GM18868 (cell line): ENCODE data around the gene ZFP62.
"Not testable (repeated sequence)": the region's sequence is repeated elsewhere in the genome, so short reads cannot be mapped to it uniquely, and the experiment has no call there.

Experiments used
- ATAC-seq: cut with Tn5 transposase; IDR thresholded peaks from one replicate; pipeline ENCODE4 v1.9.1; 2021; ENCODE audit warnings: mild to moderate bottlenecking, moderate library complexity; ENCODE audit not compliant: unreplicated experiment

Gene ZFP62

DNA sequence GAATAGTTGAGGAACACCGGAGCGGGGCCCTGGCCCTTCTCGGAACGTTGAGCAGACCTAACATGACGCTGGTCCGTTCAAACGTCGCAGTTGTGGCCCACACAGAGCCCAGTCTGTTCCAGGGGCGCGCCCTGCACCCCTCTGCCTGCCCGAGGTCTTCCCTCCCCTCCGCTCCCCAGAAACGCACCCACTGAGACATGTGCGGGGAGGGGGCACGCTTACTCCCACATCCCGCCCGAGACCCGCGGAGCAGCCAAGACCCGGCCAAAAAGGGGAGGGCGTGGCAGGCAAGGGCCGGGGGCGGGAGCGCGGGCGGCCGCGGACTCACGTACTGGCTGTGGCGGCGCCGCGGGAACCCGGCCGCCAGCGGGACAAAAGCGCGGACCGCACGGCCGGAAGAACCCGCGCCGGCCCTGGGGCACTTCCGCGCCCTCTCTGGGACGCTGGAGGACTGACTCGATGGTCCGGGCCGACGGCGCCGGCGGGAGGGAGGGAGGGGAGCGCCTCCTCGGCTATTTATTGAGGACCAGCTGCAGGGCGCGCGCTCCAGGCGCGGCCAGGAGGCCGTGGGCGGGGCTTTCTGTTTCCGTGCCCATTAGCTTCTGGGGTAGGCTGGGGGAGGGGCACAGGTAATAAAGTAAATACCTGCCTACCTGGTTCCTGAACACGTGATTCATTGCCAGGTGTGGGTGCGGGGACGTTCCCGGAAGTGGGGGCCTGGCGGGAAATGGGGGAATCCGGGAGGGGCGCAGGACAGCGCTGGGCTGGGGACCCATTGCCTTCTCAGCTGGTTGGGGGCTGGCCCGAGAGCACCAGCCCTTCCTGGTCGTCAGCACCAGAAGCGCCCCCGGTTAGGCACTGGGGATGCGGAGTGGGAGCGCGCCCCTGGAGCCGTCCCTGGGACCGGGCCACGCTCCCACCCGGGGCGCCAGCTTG, at the start of gene ZFP62:
TSS of gene ZFP62 (minus strand) at position 390 of the 936 bp plus-strand sequence. CDS start at position 333, 57 bp downstream.
- peak; percentile 81 for ATAC-seq

DNA sequence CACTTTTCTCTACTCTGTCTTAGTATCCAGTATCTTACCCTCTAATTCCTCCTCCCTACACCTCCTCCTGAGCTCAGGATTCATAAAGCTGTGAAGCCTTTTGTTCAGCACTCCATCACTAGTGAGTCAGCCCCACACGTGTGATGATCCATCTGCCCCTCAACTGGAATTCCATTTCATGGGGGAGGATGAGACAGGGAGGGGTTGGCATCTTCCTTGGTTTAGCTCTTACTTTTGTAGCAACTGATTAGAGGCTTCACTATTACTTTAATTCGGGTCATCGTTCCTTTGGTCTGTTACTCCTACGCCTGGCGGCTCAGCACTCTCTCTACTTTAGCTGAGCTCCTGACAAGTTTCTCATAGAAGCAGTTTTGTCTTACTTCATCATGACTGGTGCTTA, 49.7 kb upstream of the ZFP62 start:
- ATAC-seq = no peak

DNA sequence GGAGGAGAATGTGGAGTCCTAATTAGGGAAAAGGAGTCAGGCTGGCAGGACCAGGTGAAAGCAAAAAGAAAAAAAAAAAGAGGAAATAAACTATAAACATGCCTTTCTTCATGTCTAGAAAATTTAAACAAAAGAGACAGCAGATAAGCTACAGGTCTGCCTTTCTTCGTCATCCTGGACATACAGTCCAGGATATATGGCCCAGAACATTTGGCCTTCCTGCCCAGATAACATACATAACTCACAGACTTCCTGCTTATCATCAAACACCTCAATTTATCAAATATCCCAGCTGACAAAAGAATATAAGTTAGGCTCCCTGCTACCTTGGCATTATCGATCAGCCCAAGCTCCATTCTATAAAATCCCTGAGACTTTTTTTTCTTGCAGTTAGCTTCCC, 49.1 kb upstream of the ZFP62 start:
- no peak for ATAC-seq

DNA sequence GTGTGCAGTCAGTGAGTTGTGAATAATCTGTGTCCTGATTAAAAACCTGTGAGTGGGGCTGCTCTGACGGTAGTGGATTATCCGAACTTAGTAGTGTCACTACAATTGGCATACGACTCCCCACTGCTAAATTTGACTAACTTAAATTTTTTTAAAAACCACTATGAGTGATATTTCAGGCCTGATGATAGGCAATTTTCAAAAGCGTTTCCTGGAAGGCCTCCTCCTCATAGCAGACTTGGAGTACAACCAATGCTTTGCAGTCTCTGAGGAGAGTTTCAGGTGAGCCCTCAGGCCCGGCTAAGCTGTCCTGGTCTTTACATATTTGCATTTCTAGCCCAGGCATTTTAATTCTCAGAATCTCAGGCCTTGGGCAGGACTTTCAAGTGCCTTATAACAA, 48.7 kb upstream of the ZFP62 start:
- ATAC-seq = no peak

DNA sequence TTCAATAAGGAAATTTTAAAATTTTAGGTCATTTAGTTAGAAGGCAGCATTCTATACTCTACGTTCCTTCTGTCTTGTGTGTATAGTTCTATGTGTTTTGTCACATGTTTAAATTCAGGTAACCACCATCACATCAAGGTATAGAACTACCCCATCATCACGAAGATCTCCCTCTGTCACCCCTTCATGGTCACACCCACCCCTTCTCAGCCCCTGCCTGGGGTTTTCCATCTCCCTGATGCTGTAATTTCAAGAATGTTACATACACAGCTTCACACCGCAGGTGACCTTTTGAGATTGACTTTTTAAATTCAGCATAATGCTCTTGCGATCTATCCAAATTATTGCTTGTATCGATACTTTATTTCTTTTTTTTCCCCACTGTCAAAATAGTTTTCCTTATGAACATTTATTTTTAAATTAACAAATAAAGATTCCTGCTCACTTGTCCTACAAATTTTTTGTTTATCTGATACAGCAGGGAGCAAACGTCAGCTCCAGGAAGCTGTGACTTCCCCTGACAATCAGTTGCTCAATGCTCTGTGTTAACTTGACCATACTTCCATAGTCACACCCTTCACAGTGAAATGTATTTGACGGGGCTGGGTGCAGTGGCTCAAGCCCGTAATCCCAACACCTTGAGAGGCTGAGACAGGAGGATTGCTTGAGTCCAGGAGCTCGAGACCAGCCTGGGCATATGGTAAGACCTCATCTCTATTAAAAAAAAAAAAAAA, 48.1 kb upstream of the ZFP62 start:
- ATAC-seq = no peak

DNA sequence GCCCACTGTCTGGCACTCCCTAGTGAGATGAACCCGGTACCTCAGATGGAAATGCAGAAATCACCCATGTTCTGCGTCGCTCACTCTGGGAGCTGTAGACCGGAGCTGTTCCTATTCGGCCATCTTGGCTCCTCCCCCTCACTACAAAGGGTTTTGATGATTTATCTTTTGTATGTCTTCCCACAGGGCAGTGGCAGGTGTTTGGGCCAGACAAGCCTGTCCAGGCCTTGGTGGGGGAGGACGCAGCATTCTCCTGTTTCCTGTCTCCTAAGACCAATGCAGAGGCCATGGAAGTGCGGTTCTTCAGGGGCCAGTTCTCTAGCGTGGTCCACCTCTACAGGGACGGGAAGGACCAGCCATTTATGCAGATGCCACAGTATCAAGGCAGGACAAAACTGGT, 47.3 kb upstream of the ZFP62 start:
- no peak for ATAC-seq

DNA sequence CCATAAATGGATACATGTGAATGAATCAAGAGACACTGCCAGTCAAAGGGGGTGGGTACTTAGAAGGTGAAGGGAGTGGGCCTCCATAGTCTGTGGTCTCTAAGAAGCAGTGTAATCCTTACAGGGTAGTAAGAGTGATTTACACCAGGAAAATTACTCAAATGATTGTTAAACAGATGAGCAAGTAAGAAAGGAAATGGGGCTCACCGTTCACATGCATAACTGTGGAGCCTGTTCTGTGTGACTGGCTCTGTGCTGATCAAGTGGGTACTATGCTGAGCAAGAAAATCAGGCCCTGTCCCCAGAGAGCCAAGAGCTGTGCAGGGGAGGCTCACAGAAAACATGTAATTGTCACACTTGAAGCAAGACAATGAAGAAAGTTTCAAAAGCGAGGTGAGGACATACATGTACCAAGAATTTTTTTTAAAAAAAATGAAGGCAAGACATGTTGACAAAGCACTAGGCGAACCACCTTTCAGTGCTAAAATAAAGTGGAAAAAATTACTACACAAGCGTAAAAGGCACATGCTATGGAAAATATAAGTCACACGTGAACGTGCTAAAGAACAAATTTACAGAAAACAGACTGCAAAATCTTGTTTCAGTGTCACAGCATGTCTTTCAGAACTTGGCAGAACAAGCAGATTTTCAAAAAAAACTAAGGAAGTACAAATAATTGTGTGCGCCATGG, 40.4 kb upstream of the ZFP62 start:
- no peak for ATAC-seq

DNA sequence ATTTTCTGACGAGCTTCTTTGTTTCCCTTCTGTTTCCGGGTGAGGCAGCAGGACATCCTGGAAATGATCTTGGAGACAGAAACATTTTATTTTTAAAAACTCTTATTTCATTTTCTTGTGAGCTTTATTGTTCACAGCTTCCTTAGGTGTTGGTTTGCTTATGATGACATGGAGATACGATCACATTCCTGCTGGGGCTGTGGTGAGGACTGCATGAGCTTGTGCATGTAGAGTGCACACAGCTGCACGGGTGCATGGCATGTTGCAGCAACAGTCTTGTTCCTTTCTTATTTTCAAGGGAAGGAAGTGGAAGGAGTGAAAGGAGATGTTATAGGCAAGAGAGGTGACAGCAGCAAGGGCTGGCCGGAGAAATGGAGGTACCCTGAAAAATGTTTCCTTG, 39.1 kb upstream of the ZFP62 start:
- no peak for ATAC-seq

DNA sequence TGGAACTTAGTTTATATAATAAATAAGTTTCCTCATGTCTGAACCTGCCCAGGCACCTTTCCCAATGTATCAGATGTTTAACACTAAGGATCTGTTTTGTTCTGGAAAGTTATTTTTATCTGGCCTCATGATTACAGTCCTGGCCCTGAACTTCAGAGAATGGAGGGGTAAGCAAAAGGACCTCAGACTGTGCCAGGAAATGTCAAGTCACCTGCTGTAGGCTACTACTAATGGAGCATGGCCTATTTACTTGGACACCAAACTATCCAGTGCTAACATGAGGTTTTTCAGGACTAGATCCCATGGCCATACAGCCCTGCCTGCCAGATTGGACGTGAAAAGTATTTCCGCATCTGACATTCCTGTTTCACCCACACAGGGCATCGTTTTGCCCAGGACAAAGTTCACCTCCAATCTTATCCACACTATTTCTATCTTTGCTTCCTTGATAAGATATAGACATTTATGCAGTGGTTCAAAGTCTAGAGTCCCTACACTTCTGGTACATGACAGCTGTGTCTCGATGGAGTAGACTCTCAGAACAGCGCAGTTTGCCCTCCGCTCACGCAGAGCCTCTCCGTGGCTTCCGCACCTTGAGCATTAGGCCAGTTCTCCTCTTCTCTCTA, 37.7 kb upstream of the ZFP62 start, which contains the start of gene BTNL8:
TSS of gene BTNL8 (plus strand) at position 539 of the 626 bp plus-strand sequence. CDS start 152 bp downstream, outside the sequence.
- ATAC-seq = no peak

DNA sequence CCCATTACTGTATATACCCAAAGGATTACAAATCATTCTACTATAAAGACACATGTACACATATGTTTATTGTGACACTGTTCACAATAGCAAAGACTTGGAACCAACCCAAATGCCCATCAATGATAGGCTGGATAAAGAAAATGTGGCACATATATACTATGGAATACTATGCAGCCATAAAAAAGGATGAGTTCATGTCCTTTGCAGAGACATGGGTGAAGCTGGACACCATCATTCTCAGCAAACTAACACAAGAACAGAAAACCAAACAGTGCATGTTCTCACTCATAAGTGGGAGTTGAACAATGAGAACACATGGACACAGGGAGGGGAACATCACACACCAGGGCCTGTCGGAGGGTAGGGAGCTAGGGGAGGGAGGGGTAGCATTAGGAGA, 34.3 kb upstream of the ZFP62 start:
- not testable (repeated sequence) for ATAC-seq

DNA sequence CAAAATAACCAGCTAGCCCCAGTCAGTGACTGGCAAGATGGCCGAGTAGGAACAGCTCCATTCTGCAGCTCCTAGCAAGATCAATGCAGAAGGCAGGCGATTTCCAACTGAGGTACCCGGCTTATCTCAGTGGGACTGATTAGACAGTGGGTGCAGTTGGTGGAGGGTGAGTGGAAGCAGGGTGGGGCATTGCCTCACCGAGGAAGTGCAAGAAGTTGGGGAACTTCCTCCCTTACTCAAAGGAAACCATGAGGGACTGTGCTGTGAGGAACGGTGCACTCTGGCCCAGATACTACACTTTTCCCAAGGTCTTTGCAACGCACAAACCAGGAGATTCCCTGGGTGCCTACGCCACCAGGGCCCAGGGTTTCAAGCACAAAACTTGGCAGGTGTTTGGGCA, 28.3 kb upstream of the ZFP62 start:
- no peak for ATAC-seq

DNA sequence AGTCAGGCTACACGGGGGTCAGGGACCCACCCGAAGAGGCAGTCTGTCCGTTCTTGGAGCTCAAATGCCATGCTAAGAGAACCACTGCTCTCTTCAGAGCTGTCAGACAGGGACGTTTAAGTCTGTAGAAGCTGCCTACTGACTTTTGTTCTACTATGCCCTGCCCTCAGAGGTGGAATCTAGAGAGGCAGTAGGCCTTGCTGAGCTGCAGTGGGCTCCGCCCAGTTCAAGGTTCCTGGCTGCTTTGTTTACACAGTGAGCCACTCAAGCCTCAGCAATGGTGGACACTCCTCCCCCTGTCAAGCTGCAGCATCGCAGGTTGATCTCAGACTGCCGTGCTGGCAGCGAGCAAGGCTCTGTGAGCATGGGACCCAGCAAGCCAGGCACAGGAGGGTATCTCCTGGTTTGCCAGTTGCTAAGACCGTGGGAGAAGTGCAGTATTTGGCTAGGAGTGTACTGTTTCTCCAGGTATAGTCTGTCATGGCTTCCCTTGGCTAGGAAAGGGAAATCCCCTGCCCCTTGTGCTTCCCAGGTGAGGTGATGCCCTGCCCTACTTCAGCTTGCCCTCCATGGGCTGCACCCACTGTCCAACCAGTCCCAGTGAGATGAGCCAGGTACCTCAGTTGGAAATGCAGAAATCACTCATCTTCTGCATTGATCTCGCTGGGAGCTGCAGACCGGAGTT, 24.9 kb upstream of the ZFP62 start:
- ATAC-seq = not testable (repeated sequence)

DNA sequence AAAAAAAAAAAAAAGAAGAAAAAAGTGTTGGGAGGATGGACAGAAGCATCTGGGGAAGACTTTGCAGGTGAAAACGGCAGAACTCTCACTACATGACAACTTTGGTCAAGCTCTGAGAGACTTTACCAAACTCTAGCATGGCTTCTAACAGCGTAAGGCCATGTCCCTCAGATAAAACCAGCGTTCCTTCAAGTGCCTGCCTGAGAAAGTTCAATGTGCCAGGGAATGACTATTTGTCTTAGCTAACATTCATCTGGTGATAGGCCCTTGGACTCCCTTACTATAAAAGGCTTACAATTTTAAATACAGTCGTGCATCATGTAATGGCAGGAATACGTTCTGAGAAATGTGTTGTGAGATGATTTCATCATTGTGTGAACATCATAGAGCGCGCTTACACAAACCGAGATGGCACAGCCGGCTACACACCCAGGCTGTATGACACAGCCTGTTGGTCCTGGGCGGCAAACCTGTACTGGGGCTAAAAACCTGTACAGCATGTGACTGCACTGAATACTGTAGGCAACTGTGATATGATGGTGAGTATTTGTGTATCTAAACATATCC, 14.9 kb upstream of the ZFP62 start:
- ATAC-seq = no peak

DNA sequence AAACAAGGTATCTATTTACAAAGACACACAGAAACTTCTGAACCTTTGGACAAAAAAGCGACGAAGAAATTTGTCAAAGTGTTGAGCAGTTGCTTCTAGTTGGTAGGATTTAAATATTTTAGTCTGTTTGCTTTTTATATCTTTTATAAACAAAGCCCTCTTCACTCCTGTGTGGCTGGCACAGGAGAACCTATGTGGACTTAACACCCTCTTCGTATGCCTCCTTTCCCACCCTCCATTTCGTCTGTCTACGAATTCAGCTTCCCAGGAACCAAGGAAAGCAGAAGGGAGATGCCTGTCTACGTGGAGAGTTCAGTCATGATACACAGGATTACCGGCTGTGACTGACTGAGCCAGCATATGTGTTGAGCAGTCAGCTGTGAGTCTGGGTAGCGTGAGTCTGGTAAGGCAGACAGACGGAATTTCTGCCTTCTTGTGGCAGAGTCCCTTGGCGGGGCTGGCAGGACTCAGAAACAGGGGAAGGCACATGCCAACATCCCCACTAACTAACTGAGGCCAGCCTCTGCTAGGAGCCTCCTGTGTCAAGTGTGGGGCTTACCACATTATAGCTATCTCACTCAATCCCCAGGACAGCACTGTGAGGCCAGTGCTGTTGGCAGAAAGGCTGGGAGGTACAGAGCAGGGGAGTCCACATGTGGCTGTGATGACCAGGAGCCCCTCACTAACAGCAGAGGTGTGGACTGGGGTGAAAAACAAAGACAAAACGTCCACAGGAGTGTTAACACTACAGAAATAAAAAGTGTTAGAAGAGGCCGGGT, 13.9 kb upstream of the ZFP62 start:
- ATAC-seq = no peak

DNA sequence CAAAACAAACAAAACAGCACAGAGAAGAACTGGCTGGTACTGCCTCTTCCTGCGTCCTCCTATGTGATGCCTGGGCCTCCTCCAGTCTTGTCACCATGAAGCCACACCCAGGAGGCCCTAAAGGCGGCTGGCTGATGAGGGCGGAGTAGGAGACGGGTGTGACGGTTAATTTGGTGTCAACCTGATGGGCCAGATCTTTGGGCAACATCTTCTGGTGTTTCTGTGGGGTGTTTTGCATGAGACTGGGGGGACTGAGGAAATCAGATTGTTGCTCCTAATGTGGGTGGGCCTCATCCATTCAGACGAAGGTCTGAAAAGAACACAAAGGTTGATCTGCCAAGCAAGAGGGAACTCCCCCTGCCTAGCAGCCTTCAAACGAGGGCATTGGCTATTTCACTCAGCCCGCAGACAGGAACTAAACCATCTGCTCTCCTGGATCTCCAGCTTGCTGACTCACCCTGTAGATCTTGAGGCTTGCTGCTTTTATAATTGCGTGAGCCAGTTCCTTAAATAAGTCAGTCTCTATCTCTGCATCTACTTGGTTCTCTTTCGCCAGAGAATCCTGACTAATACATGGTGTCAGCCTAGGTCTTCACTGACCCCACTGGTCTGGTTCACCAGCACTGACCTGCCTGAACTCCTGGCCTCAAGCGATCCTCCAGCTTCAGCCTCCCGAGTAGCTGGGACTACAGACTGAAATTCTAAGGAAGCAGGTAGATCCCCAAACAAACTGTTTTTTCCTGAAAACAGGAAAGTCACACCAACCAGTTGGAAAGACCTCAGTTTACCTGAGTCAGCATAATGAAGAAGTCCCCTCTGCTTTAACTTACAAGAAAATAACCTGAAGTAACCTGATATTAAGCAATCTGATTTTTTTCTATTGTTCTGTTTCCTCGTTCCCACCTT, 12.8 kb upstream of the ZFP62 start:
- peak; percentile 70 for ATAC-seq

DNA sequence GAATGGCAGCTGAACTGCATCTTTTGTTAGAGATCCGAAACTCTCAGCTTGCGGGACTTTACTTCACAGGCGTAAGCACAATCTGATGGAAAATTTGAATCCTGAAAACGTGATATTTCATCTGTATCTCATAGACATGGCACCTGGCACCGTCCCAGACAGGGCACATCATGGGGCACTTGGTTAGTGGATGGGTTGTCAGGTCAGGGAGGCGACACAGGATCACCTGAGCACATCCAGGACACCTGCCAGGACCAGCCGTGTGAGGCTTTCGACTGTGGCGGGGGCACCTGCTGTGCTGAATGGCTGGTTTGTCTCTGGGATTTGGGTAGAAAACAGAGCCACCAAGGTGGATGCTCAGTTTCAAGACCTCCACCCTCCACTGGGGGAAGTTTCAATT, 11.3 kb upstream of the ZFP62 start:
- ATAC-seq = no peak

DNA sequence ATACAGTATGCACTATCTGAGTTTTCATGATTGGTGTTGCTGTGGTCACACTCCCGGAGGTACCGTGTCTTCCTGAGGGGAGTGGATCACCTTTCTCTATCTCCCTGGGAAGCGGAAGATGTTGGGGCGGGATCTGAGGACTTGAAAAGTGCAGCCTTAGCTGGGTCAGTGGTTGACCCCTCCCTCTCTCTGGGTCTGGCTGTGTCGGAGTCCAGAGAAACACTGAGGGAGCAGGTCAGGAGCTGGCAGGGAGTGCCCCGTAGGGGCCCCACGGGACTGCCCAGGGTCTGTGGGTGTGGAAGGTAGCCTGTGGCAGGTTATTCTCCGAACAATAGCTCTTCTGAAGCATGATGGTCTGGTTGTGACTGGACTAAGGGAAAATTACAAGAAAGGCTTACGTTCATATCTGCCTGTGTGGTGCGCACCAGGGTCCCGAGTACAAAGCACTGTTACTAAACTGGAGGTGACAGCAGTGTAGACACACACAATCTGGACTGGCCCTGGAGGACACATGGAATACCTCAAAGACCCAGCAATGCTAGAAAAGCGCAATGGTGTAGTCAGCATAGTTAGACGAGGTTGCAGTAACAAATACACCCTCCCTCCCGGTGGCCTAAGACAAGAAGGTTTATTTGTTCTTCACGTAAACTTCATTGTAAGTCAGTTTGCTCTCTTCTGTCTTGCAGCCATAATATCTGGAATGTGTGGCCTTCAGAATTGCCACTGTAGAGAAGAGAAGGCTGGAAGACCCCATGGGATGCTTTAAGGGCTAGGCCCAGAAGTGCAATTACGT, 9.4 kb upstream of the ZFP62 start:
- no peak for ATAC-seq
